Prostate gland (tissue), 2 donors: Measurements from ENCODE around the gene HSPA1B. TPM values are rescaled to one million over a fixed set of nuclear protein-coding genes. Genes with fewer than 3 reads are reported as not detected.

Experiments
- DNase-seq: peaks from one replicate; pipeline ENCODE4 v3.0.0-alpha.2; 2019; ENCODE audit warnings: low spot score
- H3K27ac ChIP-seq, 2 donors: fragments of 200-600 bp; sonication (generic); 2 replicates each; pipeline ENCODE4 v1.5.1; 2017 to 2019
- H3K27me3 ChIP-seq: fragments of 200-600 bp; sonication (generic); replicated peaks from 2 replicates; pipeline ENCODE4 v1.5.1; 2019; ENCODE audit not compliant: insufficient read depth
- H3K36me3 ChIP-seq, 2 donors: fragments of 200-600 bp; sonication (generic); 1 replicate in 1 of 2; 2 replicates in 1 of 2; pipeline versions ENCODE4 v1.5.1 to v1.8.1; 2017 to 2019
- H3K4me1 ChIP-seq: fragments of 200-600 bp; sonication (generic); replicated peaks from 2 replicates; pipeline ENCODE4 v1.5.1; 2019
- H3K4me3 ChIP-seq, 2 donors: fragments of 200-600 bp; sonication (generic); 2 replicates each; pipeline ENCODE4 v1.5.1; 2017 to 2019
- H3K9me3 ChIP-seq: fragments of 200-600 bp; sonication (generic); 2 replicates; pipeline ENCODE4 v1.5.1; 2017
- POLR2A ChIP-seq: fragments of 450-650 bp; IDR thresholded peaks from one replicate; pipeline ENCODE4 v1.6.1; 2016; ENCODE audit warnings: antibody characterized with exemption, mild to moderate bottlenecking
- POLR2AphosphoS5 ChIP-seq: sonication (generic); formaldehyde crosslinking; IDR thresholded peaks from one replicate; pipeline ENCODE4 v1.6.1; 2017; ENCODE audit warnings: antibody characterized with exemption
- WGBS: methylation state at CpG from one replicate; pipeline ENCODE4 v1.1.5; 2018; 5-methylcytosine and 5-hydroxymethylcytosine counted together
- intact Hi-C: fragments of 100-400 bp; cut with DNase I; formaldehyde crosslinking; loops from one replicate; pipeline ENCODE4 v1.14.2; 2022
- total RNA-seq, 2 donors: library from RNA; depleted of rRNA; stranded (reverse); fragments of >200 nt; gene quantifications; one replicate each; pipeline ENCODE4 v1.1.0, GENCODE V29; 2016
- TF ChIP-seq, protein P1 (sequence below), 4 experiments: fragments of 200-600 bp in 2 of 4; fragments of 450-650 bp in 2 of 4; sonication (generic) in 2 of 4; IDR thresholded peaks; 1 replicate in 3 of 4; 2 replicates in 1 of 4; pipeline ENCODE4 v1.5.1; 2016 to 2019; ENCODE audit warnings: antibody characterized with exemption in 4 of 4, mild to moderate bottlenecking in 2 of 4, moderate library complexity in 2 of 4

Gene HSPA1B
- total RNA-seq, 2 donors from 2014 or later = 331 to 360 TPM

DNA sequence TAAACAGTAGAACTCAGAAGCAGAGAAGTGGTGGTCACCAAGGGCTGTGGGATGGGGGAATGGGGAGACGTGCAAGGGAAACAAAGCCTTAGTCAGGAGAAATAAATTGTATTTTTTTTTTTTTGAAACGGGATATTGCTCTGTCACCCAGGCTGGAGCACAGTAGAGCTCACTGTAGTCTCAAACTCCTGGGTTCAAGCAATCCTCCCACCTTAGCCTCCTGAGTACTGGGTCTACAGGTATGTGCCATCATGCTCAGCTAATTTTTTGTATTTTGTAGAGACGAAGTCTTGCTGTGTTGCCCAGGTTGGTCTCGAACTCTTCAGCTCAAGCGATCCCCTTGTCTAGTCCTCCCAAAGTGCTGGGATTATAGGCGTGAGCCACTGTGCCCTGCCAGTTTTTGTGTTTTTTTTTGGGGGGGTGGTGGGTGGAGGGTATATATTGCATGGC, 3.4 kb downstream of the HSPA1B start:
- DNase-seq = no peak
- H3K27ac ChIP-seq = peak overlapping the region; percentile 97
- H3K4me1 ChIP-seq = peaks cover 6% of the 10 kb centered on the region

DNA sequence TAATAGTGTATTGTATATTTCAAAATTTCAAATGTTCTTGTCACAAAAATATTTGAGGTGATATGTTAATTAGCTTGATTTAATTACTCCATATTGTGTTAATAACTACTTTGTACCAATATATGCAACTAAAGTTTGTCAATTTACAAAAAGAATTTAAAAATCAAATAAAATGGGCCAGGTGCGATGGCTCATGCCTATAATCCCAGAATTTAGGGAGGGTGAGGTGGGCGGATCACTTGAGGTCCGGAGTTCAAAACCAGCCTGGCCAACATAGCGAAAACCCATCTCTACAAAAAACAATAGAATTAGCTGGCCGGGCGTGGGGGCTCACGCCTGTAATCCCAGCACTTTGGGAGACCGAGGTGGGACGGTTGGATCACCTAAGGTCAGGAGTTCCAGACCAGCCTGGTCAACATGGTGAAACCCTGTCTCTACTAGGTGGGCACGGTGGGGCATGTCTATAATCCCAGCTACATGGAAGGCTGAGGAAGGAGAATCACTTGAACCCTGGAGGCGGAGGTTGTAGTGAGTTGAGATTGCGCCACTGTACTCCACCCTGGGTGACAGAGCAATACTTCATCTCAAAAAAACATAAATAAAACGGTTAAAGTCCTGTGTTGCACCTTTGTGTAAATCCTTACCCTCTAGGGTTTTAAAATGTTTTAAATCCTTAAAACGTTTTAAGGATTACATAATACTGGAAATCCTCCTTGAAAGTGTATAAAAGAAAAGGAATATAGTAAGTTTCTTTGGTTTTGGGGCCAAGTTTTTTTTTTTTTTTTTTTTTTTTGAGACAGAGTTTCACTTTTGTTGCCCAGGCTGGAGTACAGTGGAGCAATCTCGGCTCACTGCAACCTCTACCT, 4.0 kb downstream of the HSPA1B start:
- no peaks in the 10 kb centered on the region for H3K27me3 ChIP-seq
- TF ChIP-seq POLR2A = no peak
- TF ChIP-seq POLR2AphosphoS5 = no peak
- TF ChIP-seq, protein P1, sequence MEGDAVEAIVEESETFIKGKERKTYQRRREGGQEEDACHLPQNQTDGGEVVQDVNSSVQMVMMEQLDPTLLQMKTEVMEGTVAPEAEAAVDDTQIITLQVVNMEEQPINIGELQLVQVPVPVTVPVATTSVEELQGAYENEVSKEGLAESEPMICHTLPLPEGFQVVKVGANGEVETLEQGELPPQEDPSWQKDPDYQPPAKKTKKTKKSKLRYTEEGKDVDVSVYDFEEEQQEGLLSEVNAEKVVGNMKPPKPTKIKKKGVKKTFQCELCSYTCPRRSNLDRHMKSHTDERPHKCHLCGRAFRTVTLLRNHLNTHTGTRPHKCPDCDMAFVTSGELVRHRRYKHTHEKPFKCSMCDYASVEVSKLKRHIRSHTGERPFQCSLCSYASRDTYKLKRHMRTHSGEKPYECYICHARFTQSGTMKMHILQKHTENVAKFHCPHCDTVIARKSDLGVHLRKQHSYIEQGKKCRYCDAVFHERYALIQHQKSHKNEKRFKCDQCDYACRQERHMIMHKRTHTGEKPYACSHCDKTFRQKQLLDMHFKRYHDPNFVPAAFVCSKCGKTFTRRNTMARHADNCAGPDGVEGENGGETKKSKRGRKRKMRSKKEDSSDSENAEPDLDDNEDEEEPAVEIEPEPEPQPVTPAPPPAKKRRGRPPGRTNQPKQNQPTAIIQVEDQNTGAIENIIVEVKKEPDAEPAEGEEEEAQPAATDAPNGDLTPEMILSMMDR (IDR thresholded peaks at IDR 0.05) = no peak
- DNase-seq = no peak
- H3K4me3 ChIP-seq = peak overlapping the region; percentile 52 to 74
- intact Hi-C loops = loop anchor here (5.0 kb wide), 1 partner anchor 149 kb away; the partner anchor contains the start of gene LY6G5C
- no peaks in the 10 kb centered on the region for H3K36me3 ChIP-seq
- peaks cover 10% of the 10 kb centered on the region for H3K4me1 ChIP-seq
- H3K9me3 ChIP-seq = no peaks in the 10 kb centered on the region
- WGBS = 70% methylated on average over 15 of the region's 15 CpGs
- peak overlapping the region; percentile 97 for H3K27ac ChIP-seq

More for the DNA sequence above, 3.4 kb downstream of the HSPA1B start:
- TF ChIP-seq POLR2AphosphoS5 (no peak), POLR2A (no peak)
- TF ChIP-seq, protein P1 (IDR thresholded peaks at IDR 0.05) = no peak
- Histone ChIP-seq H3K27me3 (no peaks in the 10 kb centered on the region), H3K4me3 (peak overlapping the region; percentile 52 to 74), H3K36me3 (no peaks in the 10 kb centered on the region), H3K9me3 (no peaks in the 10 kb centered on the region)
- WGBS = 32% methylated on average over 6 of the region's 6 CpGs
- intact Hi-C loops = loop anchor here (5.0 kb wide), 1 partner anchor 149 kb away; the partner anchor contains the start of gene LY6G5C

DNA sequence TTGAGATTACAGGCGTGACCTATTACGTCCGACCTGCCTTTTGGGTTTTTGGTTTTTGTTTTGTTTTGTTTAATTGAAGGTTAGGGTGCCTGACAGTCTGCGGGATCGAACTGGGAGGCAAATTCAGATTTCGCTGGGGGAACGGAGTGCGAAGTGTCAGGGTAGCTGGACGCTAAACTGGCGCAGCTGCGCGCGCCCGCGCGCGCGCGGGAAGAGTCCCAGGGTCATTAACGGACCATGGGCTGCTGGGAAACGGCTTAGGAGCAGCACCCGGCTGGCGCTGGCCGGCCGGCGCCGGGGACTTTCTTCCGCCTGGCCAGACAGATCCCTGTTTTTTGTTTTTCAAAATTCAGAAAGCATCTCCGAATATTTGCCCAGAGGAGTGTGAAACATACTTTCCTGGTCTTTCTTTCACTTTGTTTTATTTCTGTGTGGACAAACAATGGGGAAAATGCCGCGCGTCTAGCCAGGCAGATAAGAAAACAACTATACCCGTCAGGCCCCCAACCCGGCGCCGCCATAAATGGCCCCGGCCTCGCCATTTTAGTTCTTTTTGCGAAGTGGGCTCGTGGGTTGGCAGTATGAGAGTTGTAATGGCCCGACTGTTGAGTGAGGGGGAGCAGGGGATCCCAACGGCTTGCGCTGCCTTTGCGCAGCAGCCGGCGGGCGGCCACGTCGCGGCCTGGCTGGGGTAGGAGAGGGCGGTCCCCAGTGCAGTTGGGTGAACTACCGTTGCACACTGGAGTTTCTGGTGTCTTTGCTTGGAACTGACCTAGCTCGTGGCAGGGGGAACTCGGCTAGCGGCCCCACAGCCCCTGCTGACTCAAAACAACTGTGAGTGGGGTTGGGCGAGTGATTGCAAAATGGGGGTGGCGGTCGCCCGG, 7.1 kb downstream of the HSPA1B start:
- intact Hi-C loops = loop anchor here (5.0 kb wide), 1 partner anchor 152 kb away; the partner anchor contains the start of gene LY6G5C
- H3K4me1 ChIP-seq = peaks cover 19% of the 10 kb centered on the region
- H3K27ac ChIP-seq = peak overlapping the region; percentile 97
- peak overlapping the region; percentile 70 to 80 for H3K4me3 ChIP-seq
- no peaks in the 10 kb centered on the region for H3K9me3 ChIP-seq
- H3K36me3 ChIP-seq = peaks cover 0 to 3% of the 10 kb centered on the region in 2 donors
- DNase-seq = peak; percentile 81
- TF ChIP-seq POLR2A (peak; percentile 65), POLR2AphosphoS5 (peak; percentile 83)
- TF ChIP-seq, protein P1 (IDR thresholded peaks at IDR 0.05) = no peak
- under 1% methylated on average over 59 of the region's 59 CpGs for WGBS
- no peaks in the 10 kb centered on the region for H3K27me3 ChIP-seq

DNA sequence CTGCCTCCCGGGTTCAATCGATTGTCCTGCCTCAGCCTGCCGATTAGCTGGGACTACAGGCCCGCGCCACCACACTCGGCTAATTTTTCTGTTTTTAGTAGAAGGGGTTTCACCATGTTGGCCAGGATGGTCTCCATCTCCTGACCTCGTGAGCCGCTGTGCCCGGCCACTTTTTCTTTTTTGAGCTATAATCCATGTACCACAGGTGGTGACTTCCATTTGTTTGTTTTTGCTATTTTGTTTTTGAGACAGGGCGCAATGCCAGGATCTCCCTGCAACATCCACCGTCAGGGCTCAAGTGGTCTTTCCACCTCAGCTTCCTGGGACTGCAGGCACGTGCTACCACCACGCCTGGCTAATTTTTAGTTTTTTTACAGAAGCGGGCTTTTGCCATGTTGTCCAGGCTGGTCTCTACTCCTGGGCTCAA, 8.5 kb downstream of the HSPA1B start:
- peak overlapping the region; percentile 97 for H3K27ac ChIP-seq
- no peak for DNase-seq
- intact Hi-C loops = no loop called here
- TF ChIP-seq POLR2AphosphoS5 (no peak), POLR2A (no peak)
- TF ChIP-seq, protein P1 (IDR thresholded peaks at IDR 0.05) = no peak
- no peaks in the 10 kb centered on the region for H3K9me3 ChIP-seq
- peaks cover 0 to 3% of the 10 kb centered on the region in 2 donors for H3K36me3 ChIP-seq
- peak overlapping the region; percentile 70 to 80 for H3K4me3 ChIP-seq
- peaks cover 19% of the 10 kb centered on the region for H3K4me1 ChIP-seq
- WGBS = 14% methylated on average over 14 of the region's 14 CpGs
- no peaks in the 10 kb centered on the region for H3K27me3 ChIP-seq
